NCI-H2029 (cell line): Measurements from ENCODE around the gene ACTR8.

Experiments
- DNase-seq: peaks from one replicate; lab custom pipeline; 2025; lab: John Stamatoyannopoulos, UW

The ACTR8 gene

GRCh38 chr3:53863145-53863544 lies 18.8 kb downstream of the ACTR8 start:
- DNase-seq = no peak

DNA sequence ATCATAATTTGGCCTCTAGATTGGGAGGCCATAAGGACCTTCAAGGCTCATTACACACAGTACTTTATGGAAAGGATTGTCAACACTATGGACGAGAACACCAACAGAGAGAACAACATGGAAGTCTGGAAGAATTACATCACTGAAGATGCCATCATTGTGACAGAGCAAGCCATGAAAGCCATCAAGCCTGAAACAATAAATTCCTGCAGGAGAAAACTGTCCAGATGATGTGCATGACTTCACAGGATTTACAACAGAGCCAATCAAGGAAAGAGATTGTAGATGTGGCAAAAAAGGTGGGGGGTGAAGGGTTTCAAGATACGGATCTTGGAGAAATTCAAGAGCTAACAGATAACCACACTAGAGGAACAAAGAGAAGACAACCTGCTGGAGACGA lies 19.7 kb downstream of the ACTR8 start:
- no peak for DNase-seq

- no peak for DNase-seq
Observed at GRCh38 chr3:53860196-53860595, 21.8 kb downstream of the ACTR8 start.

DNA sequence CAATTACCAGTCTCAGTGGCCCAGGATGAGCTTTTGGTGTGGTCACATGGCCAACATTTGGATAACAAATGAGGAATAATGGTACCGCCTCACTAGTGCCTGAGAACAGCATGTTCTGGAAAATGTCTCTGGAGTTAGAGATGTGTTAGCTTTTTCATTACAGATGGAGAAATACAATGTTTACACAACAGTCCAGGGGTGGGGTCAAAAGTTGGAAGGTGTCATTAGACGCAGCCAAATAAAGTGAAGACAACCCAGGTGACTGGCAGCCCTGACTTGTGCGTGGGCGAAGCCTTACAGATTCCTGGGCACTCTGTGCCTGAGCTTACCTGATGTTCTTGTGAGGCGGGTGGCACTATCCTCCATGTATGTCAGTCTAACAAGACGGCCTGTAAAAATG lies 22.8 kb downstream of the ACTR8 start:
- no peak for DNase-seq

GRCh38 chr3:53858096-53858741 lies 23.7 kb downstream of the ACTR8 start:
- DNase-seq = no peak

DNA sequence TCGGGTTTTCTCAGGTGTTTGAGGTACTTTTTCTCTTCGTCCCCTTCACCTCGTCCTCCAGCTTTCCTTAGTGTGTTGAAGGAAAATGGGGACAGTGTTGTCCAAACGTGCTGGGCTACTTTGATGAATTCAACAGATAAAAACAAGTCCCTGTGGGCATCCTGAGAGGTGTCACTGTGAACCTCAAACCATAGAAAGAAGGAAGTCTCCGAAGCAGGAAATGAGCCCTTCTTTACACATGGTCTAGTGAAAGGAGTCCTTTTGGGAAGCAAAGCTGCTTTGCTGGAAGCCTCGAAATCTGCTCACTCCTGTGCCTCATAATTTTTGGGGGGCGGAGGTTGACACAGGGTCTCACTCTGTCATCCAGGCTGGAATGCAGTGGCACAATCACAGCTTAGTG lies 25.0 kb downstream of the ACTR8 start:
- no peak for DNase-seq

- DNase-seq = no peak
Observed at GRCh38 chr3:53850895-53851294, 31.1 kb downstream of the ACTR8 start.

DNA sequence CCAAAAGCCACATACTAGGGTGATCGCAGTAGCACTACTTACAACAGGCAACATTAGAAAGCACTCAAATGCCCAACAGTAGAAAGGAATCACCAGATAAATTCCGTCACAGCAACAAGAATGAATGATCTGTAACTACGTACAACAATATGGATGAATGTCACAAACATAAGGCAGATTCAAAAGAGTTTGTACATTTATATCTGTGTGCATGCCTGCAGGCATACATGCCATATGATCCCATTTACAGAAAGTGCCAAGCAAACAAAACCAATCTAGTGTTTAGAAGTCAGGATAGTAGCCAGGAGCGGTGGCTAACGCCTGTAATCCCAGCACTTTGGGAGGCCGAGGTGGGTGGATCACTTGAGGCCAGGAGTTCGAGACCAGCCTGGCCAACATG lies 32.0 kb downstream of the ACTR8 start:
- DNase-seq = no peak

- DNase-seq = no peak
Observed at GRCh38 chr3:53846851-53847155, 35.1 kb downstream of the ACTR8 start.

DNA sequence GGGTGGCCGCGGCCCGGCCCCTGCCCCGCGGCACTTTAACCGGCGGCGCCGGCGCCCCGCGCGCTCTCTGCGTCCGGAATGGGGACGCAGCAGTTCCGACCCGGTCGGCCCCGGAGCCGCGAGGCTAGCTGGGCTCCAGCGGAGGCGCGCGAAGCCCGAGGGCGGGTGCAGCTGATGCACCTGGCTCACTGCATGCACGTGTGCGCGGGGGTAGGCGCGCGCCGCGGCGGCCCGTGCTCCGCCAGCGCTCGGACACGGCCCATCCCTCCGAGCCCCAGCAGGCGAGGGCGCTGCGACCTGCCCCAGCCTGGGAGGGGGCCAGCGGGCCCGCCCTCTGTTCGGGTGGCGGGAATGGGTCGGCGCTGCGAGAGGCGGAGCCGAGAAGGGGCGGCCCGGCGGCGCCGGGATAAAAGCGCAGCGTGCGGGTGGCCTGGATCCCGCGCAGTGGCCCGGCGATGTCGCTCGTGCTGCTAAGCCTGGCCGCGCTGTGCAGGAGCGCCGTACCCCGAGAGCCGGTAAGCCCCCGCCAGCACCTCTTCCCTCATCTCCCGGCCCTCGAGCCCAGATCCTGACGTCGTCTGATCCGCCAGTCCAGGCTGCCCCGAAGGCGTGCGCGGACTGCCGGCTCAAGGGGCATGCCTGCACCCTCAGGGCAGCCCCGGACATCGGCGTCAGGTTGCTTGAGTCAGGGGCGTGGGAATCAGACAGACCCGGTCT lies 35.7 kb downstream of the ACTR8 start, which contains the start of the genes CHDH and IL17RB:
Gene CHDH, minus strand, starts transcription at position 286 of the 717 bp plus-strand sequence. CDS start 22,411 bp downstream, outside the sequence.
Gene IL17RB, plus strand, starts transcription at position 435 of the 717 bp plus-strand sequence. Its CDS starts 21 bp downstream, at position 456.
- DNase-seq = peak; percentile 48

DNA sequence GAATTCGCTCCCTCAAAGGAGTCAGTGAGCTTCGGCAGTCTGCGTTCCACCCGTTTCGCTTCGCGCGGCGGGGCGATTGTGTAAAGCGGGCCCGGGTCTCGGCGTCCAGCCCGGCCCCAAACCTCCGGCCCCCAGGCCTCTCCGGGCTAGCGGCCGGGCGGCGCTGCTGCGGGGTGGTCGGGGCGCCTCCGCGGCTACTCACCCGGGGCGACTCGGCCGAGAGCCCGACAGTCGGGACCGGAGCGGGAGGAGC lies 36.1 kb downstream of the ACTR8 start:
- DNase-seq = no peak

GRCh38 chr3:53845103-53845880 lies 36.7 kb downstream of the ACTR8 start:
- no peak for DNase-seq

- DNase-seq = no peak
Observed at GRCh38 chr3:53844262-53845102, 37.5 kb downstream of the ACTR8 start.

DNA sequence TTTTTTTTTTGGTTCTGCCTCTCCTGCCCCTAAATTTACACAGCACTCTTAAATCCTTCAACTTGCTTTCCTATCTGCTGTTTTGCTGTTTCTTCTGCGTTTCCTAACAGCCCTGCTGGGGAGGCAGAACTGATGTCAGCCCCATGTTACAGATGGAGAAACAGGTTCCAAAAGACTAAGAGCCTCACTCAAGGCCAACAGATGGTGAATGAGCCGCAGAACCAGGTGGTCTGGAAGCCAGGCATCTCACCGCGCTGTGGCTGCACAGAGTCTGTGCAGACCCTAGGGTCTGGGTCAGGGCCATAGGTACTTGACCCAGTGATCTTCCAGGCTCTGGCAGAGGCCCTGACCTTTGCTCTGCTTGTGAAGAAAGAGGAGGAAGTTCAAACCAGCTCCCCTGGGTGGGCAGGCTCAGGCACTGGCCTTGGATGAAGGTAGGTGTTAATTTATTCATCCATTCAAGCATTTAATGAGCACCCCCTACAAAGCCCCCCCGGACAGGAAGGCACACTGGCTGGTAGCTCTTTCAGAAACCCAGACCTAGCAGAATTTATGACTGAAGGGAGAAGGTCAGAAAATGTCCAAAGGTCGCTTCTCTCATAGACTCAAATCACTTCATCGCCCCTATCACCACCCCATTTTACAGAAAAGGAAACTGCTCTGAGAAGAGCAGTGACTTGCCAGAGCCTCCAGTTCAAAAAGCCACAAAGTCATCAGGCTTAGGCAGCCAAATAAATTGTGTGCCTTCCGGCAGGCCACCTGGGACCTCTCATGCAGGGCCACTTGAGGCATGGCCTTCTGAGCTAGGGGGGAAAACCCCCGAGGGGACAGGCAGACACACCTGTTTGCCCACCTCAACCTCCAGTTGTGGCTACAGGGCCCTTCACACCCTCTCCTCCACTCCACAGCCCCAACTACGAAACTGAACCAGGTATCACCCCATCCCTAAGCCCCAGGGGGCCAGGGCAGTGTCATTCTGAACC lies 38.5 kb downstream of the ACTR8 start:
- no peak for DNase-seq

DNA sequence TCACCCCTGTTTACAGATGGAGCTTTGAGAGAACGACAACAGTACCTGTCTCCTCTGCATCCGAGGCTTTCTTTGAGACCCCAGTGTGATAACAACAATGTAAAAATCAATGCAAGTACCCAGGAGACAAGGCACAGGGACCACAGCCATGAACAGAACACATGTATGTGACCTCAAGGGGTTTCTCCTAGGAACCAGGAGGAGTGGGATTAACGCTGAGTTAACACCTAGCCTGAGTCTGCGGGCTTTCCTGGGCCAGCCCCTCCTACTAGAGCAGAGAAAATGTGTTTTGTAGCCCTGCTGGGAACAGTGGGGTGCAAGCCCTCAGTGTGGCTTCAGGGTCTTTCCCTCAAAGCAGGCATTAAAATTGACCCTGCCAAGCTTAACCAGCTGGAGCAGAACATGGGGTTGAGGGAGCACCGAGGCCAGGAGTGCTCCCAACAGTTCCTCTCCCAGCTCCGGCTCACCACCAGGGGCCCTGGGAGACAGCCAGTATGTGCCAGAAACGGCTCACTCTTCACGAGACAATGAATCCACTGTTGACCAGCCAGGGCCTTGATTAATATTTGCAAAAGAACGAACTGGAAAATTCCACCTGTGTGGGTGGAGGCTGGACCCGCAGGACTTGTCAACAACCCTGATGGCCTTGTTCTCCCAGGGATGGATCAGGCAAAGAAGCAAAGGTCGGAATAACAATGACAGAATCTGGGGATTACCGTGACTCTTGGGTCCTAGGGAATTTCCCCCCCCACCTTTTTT lies 39.3 kb downstream of the ACTR8 start:
- peak; percentile 75 for DNase-seq

DNA sequence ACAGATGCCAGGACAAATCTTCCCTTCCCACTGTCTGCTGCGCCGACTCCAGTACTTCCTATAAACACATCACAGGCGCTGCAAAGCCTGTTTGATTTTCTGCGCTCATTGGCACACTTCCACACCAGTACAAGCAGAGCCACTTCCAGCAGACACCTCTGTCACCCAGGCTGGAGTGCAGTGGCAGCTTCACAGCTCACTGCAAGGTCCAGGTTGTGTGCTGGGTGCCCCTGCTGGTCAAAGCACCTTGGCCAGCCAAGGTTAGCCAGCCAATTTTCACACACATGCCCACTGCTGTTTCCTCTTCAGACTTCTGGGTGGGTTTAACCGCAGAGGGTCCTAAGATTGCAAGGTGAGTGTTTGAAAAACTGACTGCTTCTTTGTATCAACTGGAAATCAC lies 40.7 kb downstream of the ACTR8 start:
- DNase-seq = peak; percentile 54

DNA sequence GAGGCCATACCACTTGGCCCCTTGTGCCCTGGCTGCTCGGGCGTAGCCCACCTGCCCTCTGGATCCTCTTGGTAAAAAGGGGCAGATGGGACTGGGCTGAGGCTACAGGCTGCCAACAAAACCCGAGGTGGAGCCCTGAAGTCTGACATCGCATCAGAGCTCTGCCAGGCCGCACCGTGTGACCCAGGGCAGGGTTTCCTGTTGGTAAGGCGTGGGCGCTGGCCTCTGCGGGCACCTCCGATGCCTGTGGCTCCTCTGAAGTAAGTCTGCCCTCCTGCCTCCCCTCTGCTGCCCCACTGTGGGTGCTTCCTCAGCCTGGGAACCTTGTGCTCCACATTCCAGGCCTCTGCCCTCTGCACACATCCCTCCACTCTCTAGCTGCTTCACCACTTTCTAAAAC lies 44.6 kb downstream of the ACTR8 start:
- no peak for DNase-seq

DNA sequence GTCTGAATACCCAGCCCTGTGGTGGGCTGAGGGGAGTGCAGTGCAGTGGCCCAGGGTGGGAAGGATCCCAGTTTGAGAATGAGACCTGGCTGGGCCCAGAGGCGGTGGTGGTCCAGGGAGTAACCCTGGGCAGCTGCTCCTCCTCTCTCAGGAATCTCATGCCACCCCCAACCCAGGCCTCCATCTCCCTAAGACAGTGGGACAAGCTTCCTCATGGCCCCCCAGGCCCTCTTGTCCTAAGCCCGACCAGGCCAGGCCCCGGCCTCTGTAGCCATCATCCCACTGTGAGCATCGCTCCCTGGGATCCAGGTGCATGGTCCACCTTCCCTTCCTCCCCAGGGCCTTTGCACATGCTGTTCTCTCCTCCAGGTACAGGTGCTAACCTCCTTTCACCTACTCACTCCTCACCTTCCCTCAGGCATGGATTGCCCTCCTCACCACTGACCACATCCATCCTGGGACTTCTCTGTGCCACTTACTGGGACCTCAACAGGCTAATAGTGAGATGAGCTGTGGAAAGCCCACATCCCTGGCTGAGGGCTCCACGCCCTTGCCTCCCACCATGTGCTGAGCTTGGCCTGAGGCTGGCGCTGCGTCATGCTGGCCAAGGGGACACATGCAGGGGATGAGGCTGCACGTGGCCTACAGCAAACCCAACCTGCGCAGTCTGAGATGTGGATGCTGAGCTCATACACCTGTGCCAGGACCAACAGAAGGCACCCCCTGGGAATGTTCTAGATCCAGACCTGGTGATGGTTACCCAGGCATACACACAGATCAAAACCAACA lies 45.7 kb downstream of the ACTR8 start:
- no peak for DNase-seq

DNA sequence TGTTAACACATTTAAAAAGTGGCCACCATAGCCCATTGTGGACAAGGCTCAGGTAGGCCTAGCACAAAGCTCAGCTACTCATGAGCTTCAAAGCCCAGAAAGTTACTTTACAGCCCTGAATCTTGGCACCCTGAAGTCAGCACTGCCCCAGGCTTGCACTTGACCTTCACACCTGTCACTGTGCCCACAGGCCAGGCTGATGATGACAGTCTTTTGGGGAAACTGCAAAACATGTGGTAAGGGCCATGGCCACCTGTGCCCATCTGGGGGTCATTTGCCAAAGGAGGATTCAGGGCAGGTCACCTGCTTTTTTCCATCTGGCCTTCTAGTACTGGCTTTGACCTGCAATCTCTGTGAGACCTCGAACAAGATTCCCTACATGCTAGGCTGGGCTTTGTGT lies 46.7 kb downstream of the ACTR8 start:
- no peak for DNase-seq
